NCI-H2029 treated with DMSO at 0.1 percent for 48 hours (cell line): ENCODE data around the gene CRADD.
"Not testable (repeated sequence)": the region's sequence is repeated elsewhere in the genome, so short reads cannot be mapped to it uniquely, and the experiment has no call there.

Experiments used
- DNase-seq: peaks from one replicate; lab custom pipeline; 2025; lab: John Stamatoyannopoulos, UW

The CRADD gene

GRCh38 chr12:93758801-93759373, 81.7 kb downstream of the CRADD start:
- no peak for DNase-seq

DNA sequence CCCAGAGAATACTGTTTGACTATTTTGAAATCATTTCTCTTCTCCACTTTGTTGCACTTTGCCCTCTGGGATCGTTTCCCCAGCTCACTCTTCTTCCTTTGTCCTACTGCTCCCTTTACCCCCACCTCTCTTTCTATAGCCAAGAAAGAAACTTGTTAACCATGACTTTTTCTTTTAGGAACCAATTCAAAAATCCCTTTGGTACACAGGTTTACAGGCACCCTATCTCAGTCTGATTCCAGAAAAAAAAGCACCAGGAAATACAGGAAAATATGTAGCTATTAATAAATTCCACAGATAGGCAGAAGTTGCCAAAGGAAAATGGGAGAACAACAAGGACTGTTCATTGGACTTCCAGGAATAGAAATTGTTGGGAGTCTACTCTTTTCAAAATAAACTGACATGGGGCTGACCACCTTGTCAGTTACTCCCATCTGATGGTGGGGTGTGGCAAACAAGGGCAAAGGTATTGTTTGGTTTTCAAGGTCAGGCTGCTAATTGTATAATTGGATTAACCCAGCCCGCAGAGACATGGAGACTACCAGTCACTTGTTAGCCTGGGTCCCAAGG, 82.4 kb downstream of the CRADD start:
- DNase-seq, result no peak

DNA sequence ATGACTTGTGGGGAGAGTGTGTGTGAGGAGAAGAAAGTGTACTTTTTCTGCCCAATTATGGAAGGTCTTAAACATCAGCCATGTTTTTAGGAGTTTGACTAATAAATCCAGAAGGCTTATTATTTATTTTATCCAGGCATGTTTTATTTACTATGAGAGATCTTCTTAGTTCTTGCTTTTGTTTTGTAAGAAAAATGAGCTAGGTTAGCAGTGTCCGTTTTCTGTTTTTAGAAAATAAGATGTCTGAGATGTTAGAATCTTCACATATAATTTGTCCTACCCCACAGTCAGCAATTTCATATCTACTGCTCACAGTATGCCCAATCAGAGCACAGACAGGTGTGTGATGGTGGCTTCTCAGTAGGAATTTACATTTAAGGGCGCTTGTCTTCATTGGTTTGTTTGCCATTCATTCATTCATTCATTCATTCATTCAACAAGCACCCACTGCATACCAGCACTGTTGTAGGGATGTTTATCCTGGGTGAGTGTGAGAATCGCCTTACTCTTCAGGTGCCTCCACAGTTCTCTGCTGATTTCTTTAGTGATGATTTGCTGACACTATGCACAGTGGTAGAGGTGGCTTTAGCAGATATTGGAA, 83.2 kb downstream of the CRADD start:
- no peak for DNase-seq

- DNase-seq, result no peak
Observed at GRCh38 chr12:93762059-93762719, 85.0 kb downstream of the CRADD start.

- no peak for DNase-seq
Observed at GRCh38 chr12:93762912-93763553, 85.9 kb downstream of the CRADD start.

GRCh38 chr12:93763746-93764147, 86.6 kb downstream of the CRADD start:
- no peak for DNase-seq

GRCh38 chr12:93766371-93766770, 89.2 kb downstream of the CRADD start:
- no peak for DNase-seq

GRCh38 chr12:93766796-93767523, 89.8 kb downstream of the CRADD start:
- DNase-seq, result no peak

- DNase-seq, result no peak
Observed at GRCh38 chr12:93767524-93767863, 90.3 kb downstream of the CRADD start.

DNA sequence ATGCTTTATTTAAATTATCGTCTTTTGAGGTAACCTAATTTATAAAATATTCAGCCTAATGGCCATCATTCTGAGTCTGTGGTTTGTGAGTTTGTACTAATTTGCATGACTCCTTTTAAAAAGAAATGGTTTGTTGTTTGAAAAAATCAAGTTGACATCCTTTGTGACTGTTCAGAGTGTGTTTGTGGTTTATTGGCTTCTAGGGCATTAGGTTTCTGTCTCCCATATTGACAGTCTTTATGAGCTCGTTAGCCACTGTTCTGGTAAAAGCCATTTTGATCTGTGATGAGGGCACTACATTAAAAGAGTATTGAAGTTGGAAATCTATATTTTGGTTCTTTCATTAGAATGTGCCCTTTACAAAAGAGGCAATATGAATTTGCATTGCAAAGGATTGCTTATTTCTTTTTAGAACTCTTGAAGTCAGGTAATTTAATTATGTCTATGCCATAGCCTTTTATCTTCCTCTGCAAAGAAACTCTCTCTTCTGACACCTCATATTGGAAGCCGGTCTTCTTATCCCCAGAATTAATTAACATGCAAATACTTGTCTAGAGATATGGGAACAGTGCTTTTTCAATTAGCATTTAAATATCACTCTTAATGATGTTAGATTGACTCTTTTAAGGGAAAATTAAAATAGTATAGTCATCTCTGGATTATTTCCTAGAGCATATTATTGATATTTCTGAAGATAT, 95.0 kb downstream of the CRADD start:
- DNase-seq, result no peak

DNA sequence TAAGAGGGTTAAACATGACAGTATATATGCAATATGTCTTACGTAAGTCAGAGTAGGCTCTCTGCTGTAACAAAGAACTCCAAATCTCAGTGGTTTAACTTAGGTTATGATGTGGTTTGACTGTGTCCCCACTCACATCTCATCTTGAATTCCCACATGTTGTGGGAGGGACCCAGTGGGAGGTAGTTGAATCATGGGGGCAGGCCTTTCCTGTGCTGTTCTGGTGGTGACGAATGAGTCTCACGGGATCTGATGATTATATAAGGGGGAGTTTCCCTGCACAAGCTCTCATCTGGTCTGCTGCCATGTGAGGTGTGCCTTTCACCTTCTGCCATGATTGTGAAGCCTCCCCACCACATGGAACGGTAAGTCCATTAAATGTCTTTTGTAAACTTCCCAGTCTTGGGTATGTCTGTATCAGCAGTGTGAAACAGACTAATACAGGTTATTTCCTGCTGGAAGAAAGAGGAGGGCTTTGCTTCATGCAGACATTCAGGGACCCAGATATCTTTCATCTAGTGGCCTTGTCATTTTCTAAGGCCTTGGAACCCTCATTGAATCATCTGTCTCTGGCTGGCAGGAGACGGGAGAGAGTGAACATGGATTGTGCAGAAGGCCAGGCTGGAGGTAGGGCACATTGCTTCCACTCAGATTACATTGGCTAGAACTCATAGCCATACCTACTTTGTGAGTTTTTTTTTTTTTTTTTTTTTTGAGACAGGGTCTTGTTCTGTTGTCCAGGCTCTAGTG, 96.1 kb downstream of the CRADD start:
- no peak for DNase-seq

- no peak for DNase-seq
Observed at GRCh38 chr12:93776581-93777018, 99.4 kb downstream of the CRADD start.

DNA sequence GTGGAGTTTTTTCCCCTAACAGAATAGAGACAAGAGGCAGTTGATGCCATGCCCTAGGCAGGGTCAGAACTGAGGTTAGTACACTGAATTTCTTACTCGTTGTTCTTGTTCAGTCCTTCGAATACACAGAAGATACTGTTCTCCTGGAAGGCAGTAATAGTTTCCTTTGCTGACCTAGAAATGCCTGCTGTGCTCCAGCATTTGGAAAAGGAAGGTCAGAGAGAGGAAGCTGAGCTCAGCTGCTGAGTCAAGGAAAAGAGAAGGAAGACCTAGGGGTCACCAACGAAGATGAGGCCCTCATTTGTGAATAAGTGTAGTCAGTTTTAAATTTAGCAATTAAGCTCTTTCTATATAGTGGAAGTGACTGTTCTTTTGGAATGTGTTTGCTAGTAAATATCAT, 100.1 kb downstream of the CRADD start:
- no peak for DNase-seq

GRCh38 chr12:93778306-93778705, 101.1 kb downstream of the CRADD start:
- no peak for DNase-seq

GRCh38 chr12:93778766-93779165, 101.6 kb downstream of the CRADD start:
- no peak for DNase-seq

DNA sequence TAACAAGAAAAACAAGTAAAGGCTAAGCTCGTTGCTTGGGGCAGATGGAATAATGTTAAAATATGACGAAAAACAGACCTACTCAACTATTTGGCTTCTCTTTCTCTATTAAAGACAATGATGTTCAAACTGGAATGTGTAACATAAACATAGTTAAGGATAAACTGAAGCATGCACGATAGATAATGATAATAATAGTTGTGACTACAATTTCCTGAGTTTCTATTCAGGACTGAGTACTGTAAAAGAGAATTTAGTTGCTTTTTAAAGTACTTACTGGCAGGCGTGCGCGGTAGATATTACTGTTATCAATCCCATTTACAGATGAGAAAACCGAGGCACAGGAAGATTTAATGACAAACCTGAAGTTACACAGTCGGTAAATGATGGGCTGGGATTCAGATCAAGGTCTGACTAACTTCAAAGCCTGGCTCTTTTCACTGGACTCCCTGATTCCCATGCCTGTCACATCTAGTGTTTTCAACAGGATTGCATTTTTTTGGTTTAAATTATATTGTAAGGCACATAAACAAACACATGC, 103.0 kb downstream of the CRADD start:
- DNase-seq, result no peak

GRCh38 chr12:93780886-93781285, 103.7 kb downstream of the CRADD start:
- not testable (repeated sequence) for DNase-seq

GRCh38 chr12:93781961-93782360, 104.8 kb downstream of the CRADD start:
- not testable (repeated sequence) for DNase-seq

GRCh38 chr12:93782853-93783252, 105.7 kb downstream of the CRADD start:
- DNase-seq, result no peak

DNA sequence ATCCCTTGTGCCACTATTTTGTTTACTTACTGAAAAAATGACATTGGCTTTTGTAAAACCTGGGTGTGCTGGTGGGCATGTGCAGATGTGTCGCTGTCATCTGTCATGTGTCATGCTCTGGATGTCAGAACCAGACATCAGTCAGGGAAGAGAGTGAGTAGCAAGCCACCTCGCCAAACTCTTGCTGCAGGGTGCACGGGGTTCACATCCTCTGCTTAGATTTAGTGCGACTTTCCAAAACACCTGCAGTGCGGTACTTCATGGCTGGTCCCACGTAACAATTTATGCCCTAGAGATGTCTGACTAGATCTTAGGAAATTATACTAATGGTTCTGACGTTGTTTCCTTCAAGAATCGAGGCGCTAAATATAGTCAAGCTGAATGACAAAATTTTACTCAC, 106.7 kb downstream of the CRADD start:
- no peak for DNase-seq
